ENCODE data around the gene MYO10. TPM values are rescaled to one million over a fixed set of nuclear protein-coding genes. Genes with fewer than 3 reads are reported as not detected.
A peak's percentile ranks its signal among the peaks of the same experiment; 100 is the strongest.

MYO10 gene
- total and polyA plus RNA-seq, 2 of the 8 experiments (the other 6 are each of a cell fraction or from before 2014, with no cell fraction given): 21.5 to 107 TPM

- H2BK20ac ChIP-seq (ENCODE audit: low read length): no peak overlapping the region
- H3K27ac ChIP-seq (ENCODE audit: low read depth, low read length): no peak overlapping the region
- no peak for FAIRE-seq
- H4K20me1 ChIP-seq (replicated peaks in 1 of 2; ENCODE audit: control insufficient read depth in 1 of 2, insufficient read depth in 2 of 2, low read length in 2 of 2): no peaks in the 10 kb centered on the region
- no peak overlapping the region for H2BK120ac ChIP-seq (replicated peaks; ENCODE audit: low read depth, low read length)
- DNase-seq (ENCODE audit: low read depth in 1 of 2, low spot score in 2 of 2): no peak
- POLR2A ChIA-PET (ENCODE audit: partially characterized antibody): no interaction called here
- H3K4ac ChIP-seq (replicated peaks; ENCODE audit: insufficient read length, low read depth, low read length): no peak overlapping the region
- no peak overlapping the region for H2AK5ac ChIP-seq (ENCODE audit: low read depth, low read length)
- H2BK15ac ChIP-seq (ENCODE audit: low read length): no peak overlapping the region
- no peak overlapping the region for H4K5ac ChIP-seq (ENCODE audit: insufficient read length, low read depth, low read length)
- H3K36me3 ChIP-seq (ENCODE audit: control insufficient read depth in 2 of 4, insufficient read depth in 4 of 4, low read length in 3 of 4): no peaks in the 10 kb centered on the region
- no peaks in the 10 kb centered on the region; the same call in 1 of the 2 replicates for H3K23me2 ChIP-seq (ENCODE audit: low read depth, low read length)
- no peak overlapping the region for H3K4me2 ChIP-seq (ENCODE audit: insufficient read depth in 1 of 2, low read depth in 2 of 2, low read length in 2 of 2)
- no peaks in the 10 kb centered on the region; a peak in 1 of 4 replicates for H3K9me3 ChIP-seq (ENCODE audit: insufficient read depth in 2 of 2, low read depth in 1 of 2, low read length in 1 of 2)
- H3K18ac ChIP-seq (ENCODE audit: extremely low read depth, low read length): no peak overlapping the region
- no peak overlapping the region for H2BK5ac ChIP-seq (ENCODE audit: low read depth, low read length)
- no peak overlapping the region for H4K8ac ChIP-seq (ENCODE audit: extremely low read depth, insufficient read depth, low read length)
- WGBS, 2 experiments (ENCODE audit: extremely low coverage in 1 of 2, insufficient coverage in 1 of 2, insufficient read length in 1 of 2, insufficient replicate concordance in 2 of 2, low coverage in 1 of 2, low lambda C conversion rate in 2 of 2, missing lambda C conversion rate in 1 of 2): 77 to 100% methylated on average over 2 to 13 of the region's 13 CpGs
- H3K56ac ChIP-seq (replicated peaks; ENCODE audit: insufficient read length, low read depth, low read length): no peak overlapping the region
- no peak overlapping the region for H3K4me3 ChIP-seq (ENCODE audit: extremely low read depth in 1 of 4, insufficient read depth in 2 of 4, low read depth in 3 of 4, low read length in 4 of 4)
- peaks cover 0 to 16% of the 10 kb centered on the region in 2 experiments; a peak in 1 of 4 replicates for H3K79me2 ChIP-seq (ENCODE audit: control insufficient read depth in 1 of 2, insufficient read depth in 2 of 2, low read length in 2 of 2)
- H2BK12ac ChIP-seq (ENCODE audit: low read depth, low read length): 0 out of 2 replicates have a peak overlapping the region, but pooled peaks have one; percentile 39
- peaks cover 0 to 5% (median under 1%) of the 10 kb centered on the region in 4 experiments; a peak in 3 of 7 replicates for H3K4me1 ChIP-seq (replicated peaks in 1 of 4; ENCODE audit: control insufficient read depth in 3 of 4, insufficient read depth in 4 of 4, low read length in 3 of 4)
- H3K14ac ChIP-seq (ENCODE audit: insufficient read length): no peak overlapping the region
- CTCF ChIA-PET (ENCODE audit: partially characterized antibody): interaction anchor here (0.6 to 4.5 kb wide), 12 partner anchors 50 to 410 kb away, joined by 3 to 60 read pairs (median 4); no protein-coding TSS in a partner anchor
- H3K27me3 ChIP-seq (replicated peaks in 1 of 4; ENCODE audit: control insufficient read depth in 3 of 4, extremely low read depth in 1 of 4, insufficient read depth in 3 of 4, low read length in 3 of 4): no peaks in the 10 kb centered on the region
- H2AFZ ChIP-seq (ENCODE audit: low read length): no peak overlapping the region
- no peak overlapping the region for H3K9ac ChIP-seq (replicated peaks in 1 of 4; ENCODE audit: extremely low read depth in 1 of 4, low read depth in 3 of 4, low read length in 3 of 4)
- H3K79me1 ChIP-seq (ENCODE audit: low read depth, low read length): no peaks in the 10 kb centered on the region
- H4K91ac ChIP-seq (replicated peaks; ENCODE audit: insufficient read length, low read length): no peak overlapping the region
- no peak overlapping the region for H3K23ac ChIP-seq (ENCODE audit: insufficient read length)
- no peak for TF ChIP-seq GTF2F1 (IDR thresholded peaks at IDR 0.05; ENCODE audit: borderline replicate concordance, low read depth, low read length)
- TF ChIP-seq EZH2 (IDR thresholded peaks at IDR 0.05; ENCODE audit: low read depth, low read length, severe bottlenecking): no peak
- no peak for TF ChIP-seq JUND (IDR thresholded peaks at IDR 0.05; ENCODE audit: low read length)
- no peak for TF ChIP-seq TBP (IDR thresholded peaks at IDR 0.05; ENCODE audit: low read depth, low read length)
- TF ChIP-seq SP1 (IDR thresholded peaks at IDR 0.05; ENCODE audit: low read depth, low read length): no peak
- no peak for TF ChIP-seq CTBP2 (IDR thresholded peaks at IDR 0.05; ENCODE audit: borderline replicate concordance, insufficient read depth, insufficient read length, low read length)
- TF ChIP-seq SIN3A (conservative IDR thresholded peaks at IDR 0.05 in 1 of 2, IDR thresholded peaks at IDR 0.05 in 1 of 2; ENCODE audit: low read depth in 1 of 2, low read length in 2 of 2): no peak
- no peak for TF ChIP-seq CHD2 (IDR thresholded peaks at IDR 0.05; ENCODE audit: low read length)
- TF ChIP-seq CEBPB (IDR thresholded peaks at IDR 0.05; ENCODE audit: low read depth, low read length): no peak
Measured at GRCh38 chr5:16792598-16793275, 143.4 kb downstream of the MYO10 start.
